HG03571 (cell line): ENCODE data around the gene ATP1B2.
"Not testable (repeated sequence)": the region's sequence is repeated elsewhere in the genome, so short reads cannot be mapped to it uniquely, and the experiment has no call there.

Experiments used
- ATAC-seq: cut with Tn5 transposase; IDR thresholded peaks from one replicate; pipeline ENCODE4 v1.9.1; 2021; ENCODE audit not compliant: unreplicated experiment

The ATP1B2 gene

GRCh38 chr17:7650509-7651096 is at the start of gene ATP1B2:
TSS of gene ATP1B2 (plus strand) at chr17:7650926. CDS start at chr17:7651519, 593 bp downstream.
- no peak for ATAC-seq

- no peak for ATAC-seq
Measured at GRCh38 chr17:7606280-7606679, 44.4 kb upstream of the ATP1B2 start.

- no peak for ATAC-seq
Measured at GRCh38 chr17:7610641-7611040, 40.1 kb upstream of the ATP1B2 start.

GRCh38 chr17:7611635-7612293 is 39.0 kb upstream of the ATP1B2 start:
- ATAC-seq = no peak

- ATAC-seq = no peak
Measured at GRCh38 chr17:7612294-7612640, 38.5 kb upstream of the ATP1B2 start.

- ATAC-seq = no peak
Measured at GRCh38 chr17:7613769-7614424, 36.8 kb upstream of the ATP1B2 start.

- peak; percentile 83 for ATAC-seq
Measured at GRCh38 chr17:7614425-7615264, 36.1 kb upstream of the ATP1B2 start, which contains the start of gene FXR2. TSS of gene FXR2 (minus strand) at chr17:7614897. CDS start at chr17:7614532, 365 bp downstream.

- ATAC-seq = no peak
Measured at GRCh38 chr17:7615265-7615747, 35.4 kb upstream of the ATP1B2 start.

- no peak for ATAC-seq
Measured at GRCh38 chr17:7618608-7619007, 32.1 kb upstream of the ATP1B2 start.

- no peak for ATAC-seq
Measured at GRCh38 chr17:7620835-7621234, 29.9 kb upstream of the ATP1B2 start.

GRCh38 chr17:7623661-7624060 is 27.1 kb upstream of the ATP1B2 start:
- ATAC-seq = no peak

GRCh38 chr17:7625749-7626148 is 25.0 kb upstream of the ATP1B2 start:
- ATAC-seq = not testable (repeated sequence)

GRCh38 chr17:7626307-7626706 is 24.4 kb upstream of the ATP1B2 start:
- ATAC-seq = no peak

- no peak for ATAC-seq
Measured at GRCh38 chr17:7626956-7627249, 23.8 kb upstream of the ATP1B2 start.

- peak; percentile 80 for ATAC-seq
Measured at GRCh38 chr17:7627250-7628121, 23.2 kb upstream of the ATP1B2 start, which contains the start of gene SAT2. TSS of gene SAT2 (minus strand) at chr17:7627821. CDS start at chr17:7627635, 186 bp downstream.

- no peak for ATAC-seq
Measured at GRCh38 chr17:7629939-7630571, 20.7 kb upstream of the ATP1B2 start, which contains the start of gene SHBG. TSS of gene SHBG (plus strand) at chr17:7630135. CDS start at chr17:7630173, 38 bp downstream.

GRCh38 chr17:7631398-7632380 is 19.0 kb upstream of the ATP1B2 start:
- no peak for ATAC-seq

- no peak for ATAC-seq
Measured at GRCh38 chr17:7632492-7632894, 18.2 kb upstream of the ATP1B2 start.

GRCh38 chr17:7633093-7633492 is 17.6 kb upstream of the ATP1B2 start:
- no peak for ATAC-seq
